ENCODE measurements around the gene MTRR.

Gene MTRR

DNA sequence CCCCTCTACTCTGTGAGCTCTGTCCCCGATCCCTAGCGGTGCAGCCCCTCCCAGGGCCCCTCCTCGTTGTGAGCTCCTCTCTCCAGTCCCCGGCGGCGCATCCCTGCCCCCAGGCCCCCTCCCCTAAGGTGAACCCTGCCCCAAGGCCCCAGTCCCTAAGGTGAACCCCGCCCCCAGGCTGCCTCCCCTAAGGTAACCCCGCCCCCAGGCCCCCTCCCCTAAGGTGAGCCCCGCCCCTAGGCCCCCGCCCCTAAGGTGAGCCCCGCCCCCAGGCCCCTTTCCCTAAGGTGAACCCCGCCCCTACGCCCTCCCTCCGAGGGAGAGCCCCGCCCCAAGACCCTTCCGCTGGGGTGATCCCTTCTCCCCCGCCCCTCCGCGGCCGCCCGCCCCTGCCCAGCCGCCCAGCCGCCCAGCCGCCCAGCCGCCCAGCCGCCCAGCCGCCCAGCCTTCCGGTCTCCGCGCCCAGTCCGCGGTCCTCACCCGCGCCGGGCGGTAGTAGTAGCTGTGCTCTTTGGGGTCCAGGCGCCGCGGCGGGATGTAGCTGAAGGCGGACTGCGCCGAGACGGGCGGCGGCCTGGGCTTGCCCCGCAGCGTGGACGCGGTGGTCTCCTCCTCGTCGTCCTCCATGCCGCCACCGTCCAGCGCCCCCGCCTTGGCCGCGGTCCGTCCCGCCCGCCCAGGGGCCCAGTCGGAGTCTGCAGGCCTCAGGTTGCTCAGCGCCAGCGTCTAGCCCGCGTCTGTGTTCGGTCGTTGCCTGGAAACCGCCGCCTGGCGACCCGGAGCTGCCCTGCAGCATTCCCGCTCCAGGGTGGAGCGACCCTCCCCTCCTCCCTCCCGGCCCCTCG lies 18.3 kb upstream of the MTRR start, which contains the start of gene CFAP90:
Gene CFAP90, minus strand, starts transcription at position 739 of the 845 bp plus-strand sequence. Its CDS starts 112 bp downstream, at position 627.
- Histone ChIP-seq H3K9me3 (ENCODE audit: control insufficient read depth, low read length) (no peaks in the 10 kb centered on the region), H2AFZ (peak within 1 kb of the TSS; percentile 90), H3K79me2 (no peaks in the 10 kb centered on the region), H3K27me3 (ENCODE audit: control insufficient read depth, insufficient read depth, low read length) (no peaks in the 10 kb centered on the region), H3K4me2 (ENCODE audit: low read length) (peak within 1 kb of the TSS; percentile 86), H3K4me3 (ENCODE audit: low read depth, low read length) (peak within 1 kb of the TSS; percentile 73), H3K9ac (peak within 1 kb of the TSS; percentile 63), H3K27ac (peak within 1 kb of the TSS; percentile 90), H3K36me3 (ENCODE audit: control insufficient read depth, insufficient read depth, low read length) (no peaks in the 10 kb centered on the region), H3K4me1 (peaks cover 16% of the 10 kb centered on the region)
- TF ChIP-seq, protein P1, sequence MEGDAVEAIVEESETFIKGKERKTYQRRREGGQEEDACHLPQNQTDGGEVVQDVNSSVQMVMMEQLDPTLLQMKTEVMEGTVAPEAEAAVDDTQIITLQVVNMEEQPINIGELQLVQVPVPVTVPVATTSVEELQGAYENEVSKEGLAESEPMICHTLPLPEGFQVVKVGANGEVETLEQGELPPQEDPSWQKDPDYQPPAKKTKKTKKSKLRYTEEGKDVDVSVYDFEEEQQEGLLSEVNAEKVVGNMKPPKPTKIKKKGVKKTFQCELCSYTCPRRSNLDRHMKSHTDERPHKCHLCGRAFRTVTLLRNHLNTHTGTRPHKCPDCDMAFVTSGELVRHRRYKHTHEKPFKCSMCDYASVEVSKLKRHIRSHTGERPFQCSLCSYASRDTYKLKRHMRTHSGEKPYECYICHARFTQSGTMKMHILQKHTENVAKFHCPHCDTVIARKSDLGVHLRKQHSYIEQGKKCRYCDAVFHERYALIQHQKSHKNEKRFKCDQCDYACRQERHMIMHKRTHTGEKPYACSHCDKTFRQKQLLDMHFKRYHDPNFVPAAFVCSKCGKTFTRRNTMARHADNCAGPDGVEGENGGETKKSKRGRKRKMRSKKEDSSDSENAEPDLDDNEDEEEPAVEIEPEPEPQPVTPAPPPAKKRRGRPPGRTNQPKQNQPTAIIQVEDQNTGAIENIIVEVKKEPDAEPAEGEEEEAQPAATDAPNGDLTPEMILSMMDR (IDR thresholded peaks at IDR 0.05) = peak; percentile 53

DNA sequence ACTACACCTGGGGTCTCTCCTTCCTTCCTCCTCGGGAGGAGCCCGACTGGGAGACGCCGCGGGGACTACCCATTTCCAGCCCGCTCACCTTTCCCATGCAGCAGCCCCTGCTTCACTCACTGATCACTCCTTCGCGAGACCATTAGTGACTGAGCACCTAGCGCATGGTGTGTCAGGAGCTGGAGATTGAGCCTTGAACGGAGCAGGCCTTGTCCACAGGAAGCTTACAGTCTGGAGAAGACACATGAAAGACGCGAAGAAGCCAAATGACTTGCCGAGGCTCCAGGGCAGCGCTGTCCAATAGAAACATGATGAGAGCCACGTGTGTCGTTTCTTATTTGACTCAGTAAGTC lies 17.7 kb upstream of the MTRR start:
- H3K27me3 ChIP-seq (ENCODE audit: control insufficient read depth, insufficient read depth, low read length) = no peaks in the 10 kb centered on the region
- TF ChIP-seq, protein P1 (IDR thresholded peaks at IDR 0.05) = no peak
- H3K4me3 ChIP-seq (ENCODE audit: low read depth, low read length) = peak overlapping the region; percentile 73
- no peaks in the 10 kb centered on the region for H3K79me2 ChIP-seq
- no peaks in the 10 kb centered on the region for H3K9me3 ChIP-seq (ENCODE audit: control insufficient read depth, low read length)
- H3K4me1 ChIP-seq = peaks cover 16% of the 10 kb centered on the region
- H3K36me3 ChIP-seq (ENCODE audit: control insufficient read depth, insufficient read depth, low read length) = no peaks in the 10 kb centered on the region
- peak overlapping the region; percentile 90 for H3K27ac ChIP-seq
- H3K4me2 ChIP-seq (ENCODE audit: low read length) = peak overlapping the region; percentile 86
- no peak overlapping the region for H3K9ac ChIP-seq
- H2AFZ ChIP-seq = peak overlapping the region; percentile 90

DNA sequence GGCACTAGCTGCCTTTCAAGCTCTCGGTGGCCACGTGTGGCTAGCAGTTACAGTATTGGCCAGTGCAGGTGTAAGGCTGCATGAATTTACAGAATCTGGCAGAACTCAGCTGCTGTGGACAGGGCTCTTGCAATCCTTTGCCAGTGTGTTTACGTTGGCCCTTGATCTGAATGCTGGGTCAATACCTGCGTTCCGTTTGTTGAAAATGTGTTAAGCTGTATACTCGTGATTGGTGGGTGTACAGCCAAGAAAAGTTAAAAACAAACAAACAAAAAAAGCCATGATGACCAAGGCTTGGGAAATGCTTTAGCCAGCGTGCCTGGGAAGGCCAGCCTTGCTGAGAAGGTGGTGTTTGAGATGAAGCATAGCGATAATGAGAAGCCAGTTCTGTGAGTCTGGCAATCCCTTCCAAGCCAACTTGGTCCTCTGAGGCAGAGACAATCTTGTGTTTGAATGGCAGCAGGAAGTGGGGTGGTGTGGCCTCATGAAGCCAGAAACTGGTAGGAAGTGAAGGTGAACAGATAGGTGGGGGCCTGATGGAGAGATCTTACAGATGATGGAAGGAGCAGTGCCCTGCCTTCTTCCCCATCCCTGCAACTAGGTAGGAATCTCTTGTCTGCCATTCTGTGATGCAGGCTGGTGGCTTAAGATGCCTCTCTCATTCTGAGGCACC lies 17.2 kb upstream of the MTRR start:
- no peaks in the 10 kb centered on the region for H3K27me3 ChIP-seq (ENCODE audit: control insufficient read depth, insufficient read depth, low read length)
- no peaks in the 10 kb centered on the region for H3K9me3 ChIP-seq (ENCODE audit: control insufficient read depth, low read length)
- H3K27ac ChIP-seq = peak overlapping the region; percentile 90
- H2AFZ ChIP-seq = peak overlapping the region; percentile 90
- H3K4me1 ChIP-seq = peaks cover 16% of the 10 kb centered on the region
- H3K9ac ChIP-seq = no peak overlapping the region
- no peaks in the 10 kb centered on the region for H3K79me2 ChIP-seq
- peak overlapping the region; percentile 86 for H3K4me2 ChIP-seq (ENCODE audit: low read length)
- peak overlapping the region; percentile 73 for H3K4me3 ChIP-seq (ENCODE audit: low read depth, low read length)
- TF ChIP-seq, protein P1 (IDR thresholded peaks at IDR 0.05) = no peak
- no peaks in the 10 kb centered on the region for H3K36me3 ChIP-seq (ENCODE audit: control insufficient read depth, insufficient read depth, low read length)

DNA sequence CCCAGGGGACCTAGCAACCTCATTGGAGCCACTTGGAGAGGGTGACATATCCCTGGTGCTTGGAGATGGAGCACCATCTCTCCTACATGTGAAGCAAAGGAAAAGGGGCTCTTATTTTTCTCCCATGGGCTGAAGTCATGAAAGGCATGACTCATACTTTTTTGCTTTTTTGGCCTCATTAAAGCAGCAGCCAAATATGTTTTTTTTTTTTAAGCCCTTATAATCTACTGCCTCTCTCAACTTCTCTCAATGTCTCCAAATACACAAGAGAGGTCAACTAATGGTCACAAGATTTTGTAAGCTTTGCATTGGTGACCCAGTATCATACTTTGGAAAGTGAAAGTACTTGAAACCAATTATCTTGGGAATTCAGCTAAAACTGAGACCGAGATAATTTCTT lies 16.4 kb upstream of the MTRR start:
- TF ChIP-seq, protein P1 (IDR thresholded peaks at IDR 0.05) = no peak
- Histone ChIP-seq H3K27ac (peak overlapping the region; percentile 90), H3K4me2 (ENCODE audit: low read length) (peak overlapping the region; percentile 86)

More for the DNA sequence above, 16.4 kb upstream of the MTRR start:
- Histone ChIP-seq H3K9ac (no peak overlapping the region), H3K4me1 (peaks cover 21% of the 10 kb centered on the region), H2AFZ (no peak overlapping the region), H3K4me3 (ENCODE audit: low read depth, low read length) (peak overlapping the region; percentile 10), H3K79me2 (no peaks in the 10 kb centered on the region), H3K36me3 (ENCODE audit: control insufficient read depth, insufficient read depth, low read length) (no peaks in the 10 kb centered on the region), H3K27me3 (ENCODE audit: control insufficient read depth, insufficient read depth, low read length) (no peaks in the 10 kb centered on the region), H3K9me3 (ENCODE audit: control insufficient read depth, low read length) (no peaks in the 10 kb centered on the region)
